NAMALWA (cell line): ENCODE data around the gene S100A1.

Experiments used
- DNase-seq: peaks from one replicate; pipeline ENCODE4 v3.0.0-alpha.2; 2015; ENCODE audit warnings: low spot score

S100A1 gene

DNA sequence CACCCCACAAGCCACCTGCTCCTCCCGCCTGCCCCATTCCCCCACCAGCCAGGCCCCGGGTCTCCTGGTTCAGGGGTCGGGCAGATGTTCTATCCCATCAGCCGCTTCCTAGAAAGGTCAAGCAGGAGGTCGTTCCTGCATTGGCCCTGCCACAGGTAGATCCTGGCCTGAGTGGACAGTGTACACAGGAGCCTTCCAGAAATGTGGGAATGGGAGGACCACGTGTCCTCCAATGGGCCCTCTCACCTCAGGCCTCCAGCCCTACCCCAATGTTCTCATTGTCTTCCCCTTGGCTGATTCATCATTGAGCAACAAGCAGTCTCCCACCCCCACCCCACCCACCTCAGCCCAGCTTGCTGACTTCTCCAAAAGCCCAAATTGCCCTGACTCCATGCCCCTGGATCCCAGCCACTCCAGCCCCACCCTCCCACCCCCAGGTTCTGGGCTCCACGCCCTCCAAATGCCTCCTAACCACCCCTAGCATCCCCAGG is 17.4 kb upstream of the S100A1 start:
- no peak for DNase-seq

DNA sequence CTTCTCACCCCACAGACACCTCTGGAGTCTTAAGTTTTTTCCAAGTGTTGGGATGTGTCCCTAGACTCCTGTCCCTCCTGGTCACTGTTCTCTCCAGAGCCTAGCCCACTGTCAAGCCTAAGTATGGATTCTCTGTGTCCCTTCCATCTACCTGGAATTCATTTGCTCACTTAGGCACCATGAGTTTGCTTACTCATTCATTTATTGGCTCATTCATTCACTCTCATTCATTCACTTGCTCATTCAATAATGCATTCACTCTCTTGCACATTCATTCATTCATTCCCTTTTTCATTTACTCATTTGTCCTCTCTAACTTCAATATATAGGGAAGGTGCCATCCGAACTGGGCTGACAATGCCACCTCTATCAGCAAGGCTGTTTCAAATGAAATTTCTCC is 16.9 kb upstream of the S100A1 start:
- no peak for DNase-seq

DNA sequence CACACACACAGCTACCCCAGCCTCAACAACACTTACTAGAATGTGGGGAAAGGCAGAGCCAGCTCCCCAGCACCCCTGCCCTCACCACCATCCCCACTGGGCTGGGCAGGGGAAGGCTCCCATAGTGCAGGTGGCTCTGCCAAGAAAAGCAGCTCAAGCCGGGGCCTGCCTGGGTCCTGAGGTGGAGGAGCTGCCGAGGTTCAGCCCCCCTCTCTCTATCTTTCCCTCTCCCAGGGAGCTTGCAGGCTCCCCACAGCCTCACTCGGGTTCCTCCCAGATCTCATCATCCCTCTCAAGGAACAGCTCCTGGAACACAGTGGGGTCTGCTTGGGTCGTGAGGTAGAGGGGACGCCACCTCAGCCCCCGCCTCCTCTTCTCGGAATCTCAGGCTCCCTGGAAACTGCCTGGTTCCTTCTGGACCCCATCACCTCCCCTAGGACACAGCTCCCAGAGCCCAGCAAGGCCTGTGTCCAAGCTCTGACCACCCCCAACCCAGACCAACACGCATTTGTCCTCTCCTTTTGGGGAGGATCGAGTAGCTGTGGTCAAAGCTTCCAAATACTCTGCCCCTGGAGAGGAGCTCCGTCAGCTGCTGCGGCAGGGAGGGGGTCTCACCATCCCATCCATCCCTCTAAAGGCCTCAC is 16.0 kb upstream of the S100A1 start:
- DNase-seq = no peak

DNA sequence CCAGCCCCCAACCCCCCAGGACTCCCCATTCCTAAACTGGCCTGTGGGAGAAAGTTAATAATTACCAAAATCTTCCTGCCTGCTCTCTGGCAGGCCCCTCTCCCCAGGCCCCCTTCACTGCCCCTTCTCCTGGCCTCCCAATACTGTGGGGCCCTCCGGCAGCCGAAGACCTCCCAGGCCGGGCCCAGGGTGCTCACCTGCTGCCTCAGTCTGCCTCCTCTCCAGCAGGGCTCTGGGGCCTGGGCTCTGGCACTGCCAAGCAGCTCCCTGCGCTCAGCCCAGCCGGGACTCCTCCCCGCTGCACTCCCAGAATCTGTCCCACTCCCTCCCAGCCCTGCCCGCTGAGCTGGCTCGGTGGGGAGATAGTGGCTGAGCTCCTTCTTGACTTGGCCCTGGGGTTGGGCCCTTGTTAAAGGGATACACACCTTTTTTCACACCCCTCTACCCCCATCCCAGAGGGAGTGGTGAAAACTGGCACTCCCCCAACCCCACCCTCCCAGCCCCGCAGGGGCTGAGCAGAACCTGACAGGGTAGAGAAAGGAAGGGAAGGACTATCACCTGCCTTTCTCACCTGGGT is 15.4 kb upstream of the S100A1 start, which contains the start of gene S100A16:
Gene S100A16, minus strand, starts transcription at position 383 of the 577 bp plus-strand sequence. CDS start 4,986 bp downstream, outside the sequence.
- no peak for DNase-seq

DNA sequence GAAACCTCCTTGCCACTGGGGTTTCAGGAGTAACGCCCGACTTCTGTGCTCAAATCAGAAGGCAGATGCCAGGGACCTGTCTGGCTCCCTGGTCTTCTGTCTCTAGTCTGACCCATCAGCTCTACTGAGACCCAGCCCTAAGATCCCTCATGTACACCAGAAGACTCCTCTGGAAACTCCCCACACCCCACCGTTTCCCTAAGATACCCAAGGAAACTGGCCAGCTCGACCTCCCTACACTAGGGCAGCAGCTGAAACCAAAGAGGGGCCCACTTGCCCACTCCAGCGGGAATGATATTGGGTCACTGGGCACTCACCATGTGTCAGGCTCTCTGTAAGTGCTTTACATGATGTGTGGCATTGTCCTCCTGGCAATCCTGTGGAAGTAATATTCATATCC is 14.8 kb upstream of the S100A1 start:
- DNase-seq = no peak

DNA sequence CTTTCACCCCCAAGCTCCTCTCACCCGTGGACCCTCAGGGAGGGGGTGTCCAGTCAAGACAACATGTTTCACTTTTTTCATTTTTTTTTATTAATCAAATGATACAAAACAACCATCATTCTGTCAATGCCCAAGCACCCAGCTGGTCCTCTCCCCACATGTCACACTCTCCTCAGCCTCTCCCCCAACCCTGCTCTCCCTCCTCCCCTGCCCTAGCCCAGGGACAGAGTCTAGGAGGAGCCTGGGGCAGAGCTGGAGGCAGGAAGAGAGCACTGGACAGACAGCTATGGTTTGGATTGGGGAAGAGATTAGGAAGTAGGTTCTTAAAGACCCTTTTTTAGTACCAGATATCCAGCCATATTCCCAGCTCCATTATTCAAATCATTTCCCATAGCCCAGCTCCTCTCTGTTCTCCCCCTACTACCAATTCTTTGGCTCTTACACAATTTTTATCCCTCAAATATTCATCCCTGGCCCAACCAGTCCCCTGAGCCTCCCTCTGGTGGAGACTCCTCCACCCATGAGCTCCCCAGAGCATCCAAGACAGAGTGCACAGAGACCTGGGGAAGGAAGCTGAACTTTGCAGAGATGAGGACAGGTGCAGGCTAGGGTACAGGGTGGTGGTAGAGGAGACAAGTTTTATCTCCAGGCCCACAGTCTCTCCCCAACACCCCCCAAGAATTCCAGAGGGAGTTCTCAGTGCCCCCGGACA is 13.9 kb upstream of the S100A1 start:
- no peak for DNase-seq

DNA sequence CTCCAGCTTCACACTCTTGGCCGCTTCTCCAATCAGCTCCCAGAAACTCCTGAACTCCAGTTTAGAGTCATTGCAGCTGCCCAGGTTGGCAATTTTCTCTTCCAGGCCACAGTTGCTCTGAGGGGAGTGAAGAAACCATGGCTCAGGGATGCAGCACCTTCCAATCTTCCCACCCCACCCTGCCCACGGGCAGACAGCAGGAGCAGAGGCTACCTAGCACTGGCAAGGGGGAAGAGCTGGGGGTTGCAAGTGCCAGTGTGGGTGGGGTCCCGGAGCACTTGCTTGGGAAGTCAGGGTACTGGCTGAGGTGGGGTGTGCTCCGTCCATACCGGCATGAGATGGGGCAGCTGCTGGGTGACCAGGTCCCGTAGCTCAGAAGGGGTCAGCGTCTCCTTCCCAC is 13.3 kb upstream of the S100A1 start:
- no peak for DNase-seq

DNA sequence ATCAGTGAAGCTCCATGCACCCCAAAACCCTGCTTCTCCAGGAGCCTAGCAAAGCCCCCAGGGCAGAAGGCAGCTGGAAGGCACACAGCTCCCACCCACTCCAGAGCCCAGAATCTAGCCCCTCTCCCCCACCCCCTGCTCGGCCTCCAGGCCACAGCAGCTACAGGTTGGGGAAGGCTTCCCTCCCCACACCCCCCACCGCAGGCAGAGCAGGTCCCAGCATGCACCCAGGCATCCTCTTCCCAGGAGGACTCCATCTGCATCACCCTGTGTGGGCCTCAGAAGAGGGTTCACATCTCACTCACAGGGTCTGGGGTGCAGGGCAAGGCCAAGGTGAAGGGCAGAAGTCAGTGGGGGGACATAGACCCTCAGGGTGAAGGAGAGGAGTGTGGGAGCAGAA is 12.8 kb upstream of the S100A1 start:
- DNase-seq = no peak

DNA sequence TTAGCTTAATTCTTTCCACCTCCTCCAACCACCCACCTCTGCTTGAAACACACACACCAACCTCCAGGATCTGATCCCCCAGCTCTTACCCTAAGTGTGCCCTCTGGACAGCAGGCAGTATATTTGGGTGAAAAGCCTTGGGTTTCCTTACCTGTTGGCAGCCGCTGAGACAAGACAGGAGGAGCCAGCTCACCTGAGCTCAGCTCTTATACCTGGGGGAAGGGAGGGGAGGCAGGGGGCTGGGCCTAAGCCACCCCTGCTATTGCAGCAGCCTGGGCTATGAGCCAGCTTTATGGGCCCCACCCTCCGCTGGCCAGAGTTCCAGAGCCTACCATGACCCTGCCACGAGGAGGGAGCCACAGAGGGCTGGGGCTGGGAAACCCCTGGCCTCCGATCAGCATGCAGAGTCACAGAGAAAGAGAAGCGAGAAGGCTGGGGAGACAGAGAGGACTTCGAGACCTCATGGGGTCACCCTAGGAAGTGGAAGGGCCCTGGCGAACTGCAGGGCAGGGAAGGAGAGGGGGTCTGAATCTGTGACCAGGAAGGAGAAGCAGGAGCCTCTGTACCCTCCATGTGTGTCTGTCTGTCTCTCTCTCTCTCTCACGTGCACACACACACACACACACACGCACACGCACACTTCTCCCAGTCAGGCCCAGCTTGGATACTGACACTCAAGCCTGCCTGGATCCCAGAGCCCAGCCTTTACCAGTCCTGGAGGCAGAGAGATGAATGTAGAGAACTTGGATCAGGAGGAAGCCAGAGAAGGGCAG is 11.9 kb upstream of the S100A1 start, which contains the start of gene S100A14:
Gene S100A14, minus strand, starts transcription at position 182 of the 773 bp plus-strand sequence. CDS start 467 bp downstream, outside the sequence.
- no peak for DNase-seq

DNA sequence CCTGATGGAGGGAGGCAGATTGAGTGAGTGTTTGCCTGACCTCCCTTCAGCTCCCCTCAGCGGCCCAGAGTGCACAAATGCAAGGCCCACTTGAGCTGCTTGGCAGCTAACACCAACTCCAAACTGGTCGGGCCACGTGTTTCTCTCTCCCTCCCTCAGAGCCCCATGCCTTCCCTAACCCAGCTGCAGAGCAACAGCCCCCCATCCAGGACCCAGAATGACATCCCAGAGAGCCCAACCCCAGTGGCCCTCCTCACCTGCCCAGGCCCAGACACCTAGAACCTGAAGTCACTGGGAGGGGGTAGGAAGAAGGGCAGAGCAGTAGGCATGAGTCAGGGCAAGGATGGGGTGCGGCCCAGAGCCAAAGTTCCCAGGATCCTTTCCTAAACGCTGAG is 11.3 kb upstream of the S100A1 start:
- DNase-seq = no peak

DNA sequence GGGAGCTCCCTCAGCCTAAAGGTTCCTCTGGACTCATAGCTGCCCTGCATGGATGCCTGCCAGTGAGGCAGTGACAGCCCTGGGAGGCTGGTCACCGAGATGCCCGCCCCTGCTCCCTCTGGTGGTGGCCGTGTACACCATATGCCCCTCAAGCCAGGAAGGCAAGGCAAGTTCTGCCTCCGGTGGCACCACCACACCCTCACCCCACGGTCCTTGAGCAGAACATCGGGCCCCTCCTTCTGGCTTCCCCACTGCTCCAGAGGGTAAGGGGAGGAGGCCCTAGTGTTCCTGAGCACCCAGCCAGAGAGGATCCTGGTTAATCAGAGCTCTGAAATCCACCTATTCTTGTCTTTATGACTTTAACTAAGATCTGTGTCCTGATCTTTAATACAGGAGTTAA is 10.6 kb upstream of the S100A1 start:
- DNase-seq = peak; percentile 89

DNA sequence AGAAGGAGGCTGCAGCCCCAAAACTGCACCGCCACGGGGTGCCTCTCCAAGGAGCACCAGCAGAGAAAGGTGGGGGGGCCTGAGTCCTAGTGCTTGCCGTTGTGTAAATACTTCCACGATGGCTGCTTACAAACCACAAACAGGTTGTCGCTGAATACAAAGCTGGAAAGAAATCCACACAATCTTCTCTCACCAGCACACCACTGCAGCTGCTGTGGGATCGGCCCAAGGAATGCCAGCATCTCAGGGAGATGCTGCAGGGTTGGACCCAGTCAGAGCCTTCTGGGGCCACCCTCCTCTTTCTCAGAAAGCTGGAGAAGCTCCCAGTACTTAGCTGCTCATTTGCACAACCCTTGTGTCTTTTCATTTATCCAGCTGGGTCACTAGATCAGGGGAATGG is 9.1 kb upstream of the S100A1 start:
- DNase-seq = no peak

DNA sequence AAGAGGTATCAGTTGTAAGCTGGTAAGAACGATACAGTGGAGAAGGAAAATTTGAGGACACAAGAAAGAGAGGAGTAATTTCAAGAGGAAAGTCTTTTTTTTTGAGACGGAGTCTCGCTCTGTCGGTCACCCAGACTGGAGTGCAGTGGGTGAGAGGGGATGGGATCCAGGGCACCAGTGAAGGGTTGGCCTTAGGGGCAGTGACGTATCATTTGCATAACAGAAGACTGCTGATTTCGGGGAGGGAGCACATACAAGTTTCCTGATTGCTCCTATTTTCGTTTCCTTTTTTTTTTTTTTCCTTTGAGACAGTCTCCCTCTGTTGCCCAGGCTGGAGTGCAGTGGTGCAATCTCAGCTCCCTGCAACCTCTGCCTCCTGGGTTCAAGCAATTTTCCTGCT is 5.1 kb upstream of the S100A1 start:
- DNase-seq = no peak

DNA sequence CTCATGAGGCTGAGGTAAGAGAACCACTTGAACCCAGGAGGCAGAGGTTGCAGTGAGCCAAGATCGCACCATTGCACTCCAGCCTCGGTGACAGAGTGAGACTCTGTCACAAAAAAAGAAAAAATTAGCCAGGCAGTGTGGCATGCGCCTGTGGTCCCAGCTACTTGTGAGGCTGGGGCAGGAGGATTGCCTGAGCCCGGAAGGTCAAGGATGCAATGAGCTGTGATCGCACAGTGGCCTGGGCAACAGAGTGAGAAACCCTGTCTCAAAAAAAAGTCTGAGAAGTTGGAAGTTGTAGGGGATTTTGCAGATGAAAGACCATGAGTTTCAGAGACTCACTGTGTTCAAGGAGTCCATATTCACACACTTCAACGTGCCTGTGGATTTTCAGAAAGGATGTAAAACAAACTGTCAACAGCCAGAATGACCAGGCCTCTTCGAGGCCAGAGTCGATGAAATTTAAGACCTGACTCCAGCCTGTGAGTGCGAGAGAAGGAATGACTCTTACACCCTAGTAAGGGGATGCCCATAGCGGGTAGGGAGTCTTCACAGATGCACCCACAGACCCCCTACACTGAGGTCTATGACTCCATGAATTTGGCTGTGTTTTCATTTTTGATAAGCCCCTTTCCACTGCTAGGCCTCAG is 3.1 kb upstream of the S100A1 start:
- no peak for DNase-seq

DNA sequence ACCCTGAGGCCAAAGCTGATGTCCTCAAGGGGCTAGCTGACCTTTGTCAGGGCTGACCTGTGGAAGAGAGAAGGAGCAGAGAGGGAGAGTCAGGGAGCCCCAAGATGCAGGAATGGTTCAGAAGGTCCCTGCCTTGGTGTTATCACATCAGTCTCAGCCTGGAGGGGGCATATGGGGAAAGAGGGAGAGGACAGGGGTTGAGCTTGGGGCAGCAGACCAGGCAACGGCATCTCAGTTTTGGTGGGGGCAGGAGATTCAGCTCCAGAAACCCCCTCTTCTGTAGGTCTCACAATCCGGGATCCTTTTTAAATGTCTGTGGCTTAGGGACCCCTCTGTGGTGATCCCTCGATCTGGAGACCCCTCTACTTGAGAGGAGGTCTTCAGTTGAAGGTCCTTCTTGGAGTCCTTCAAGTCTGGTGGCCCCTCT is 1.7 kb upstream of the S100A1 start:
- no peak for DNase-seq

DNA sequence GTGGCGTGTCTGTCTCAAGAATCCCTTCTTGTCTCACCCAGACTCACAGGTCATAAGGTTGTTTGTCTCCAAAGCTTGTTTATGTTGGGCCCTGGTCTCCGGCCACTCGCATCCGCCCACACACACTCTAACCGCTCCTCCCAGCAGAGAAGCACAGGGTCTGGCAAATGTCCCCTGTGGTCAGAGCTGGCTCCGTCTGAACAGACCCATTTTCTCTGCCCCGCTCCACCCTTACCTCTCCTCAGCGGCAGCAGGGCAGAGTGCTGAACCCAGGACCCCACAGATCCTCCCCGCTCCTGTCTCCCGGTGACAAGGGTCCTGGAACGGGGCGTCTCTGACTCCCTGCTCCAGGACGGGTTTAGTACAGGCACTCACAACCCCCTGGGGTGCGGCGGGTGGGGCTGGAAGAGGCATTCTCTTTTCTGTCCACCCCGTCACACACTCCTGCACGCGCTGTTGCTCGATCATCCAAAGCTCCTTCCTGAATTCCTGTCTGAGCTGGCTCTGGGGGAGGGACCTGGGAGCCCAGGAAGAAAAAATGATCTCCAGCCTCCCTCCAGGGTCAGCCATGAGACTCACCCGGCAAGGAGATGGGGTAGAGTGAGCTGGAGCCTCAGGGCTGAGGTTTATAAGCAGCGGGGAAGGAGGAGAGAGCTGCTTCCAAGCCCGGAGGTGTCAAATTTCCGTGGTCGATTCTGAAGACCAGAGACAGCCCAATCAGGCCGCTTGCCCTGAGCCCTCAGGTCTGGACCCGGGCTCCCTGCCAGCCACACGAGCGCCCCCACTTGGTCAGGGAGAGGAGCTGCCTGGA is 1.1 kb upstream of the S100A1 start, which contains the start of gene S100A13:
Gene S100A13, minus strand, starts transcription at position 602 of the 811 bp plus-strand sequence. CDS start 1,033 bp downstream, outside the sequence.
- no peak for DNase-seq

DNA sequence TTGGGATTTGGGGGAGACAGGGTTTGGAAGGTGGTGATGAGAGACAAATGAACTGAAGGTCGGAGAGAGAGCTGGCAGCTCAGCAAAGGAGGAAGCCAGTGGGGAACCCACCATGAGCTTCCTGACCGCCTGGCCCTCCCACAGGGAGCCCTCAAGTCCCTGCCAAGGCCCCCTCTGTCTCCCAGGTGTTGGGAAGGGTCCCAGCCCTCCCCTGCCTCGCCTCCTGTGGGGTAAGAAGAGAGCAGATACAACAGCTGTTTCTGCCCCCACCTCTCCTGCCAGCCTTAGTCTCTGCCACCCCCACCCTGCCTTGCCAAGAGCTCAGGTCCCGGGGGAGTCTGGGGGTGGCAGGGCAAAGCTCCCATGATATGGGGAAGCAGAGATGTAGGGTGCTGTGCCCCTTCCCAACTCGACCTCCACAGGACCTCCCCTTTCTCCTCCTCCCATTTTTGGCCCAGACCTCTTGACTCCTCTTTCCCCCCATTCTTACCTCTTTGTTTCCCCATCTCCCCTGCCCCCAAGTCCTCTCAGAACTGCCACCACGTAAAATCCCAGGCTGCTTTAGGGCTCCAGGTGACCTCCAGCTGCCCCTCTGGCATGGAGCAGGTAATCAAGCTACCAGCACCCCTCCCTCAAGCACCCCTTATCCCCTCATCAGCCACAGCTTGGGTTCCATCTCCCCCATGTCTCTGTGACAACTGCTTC is 556 bp downstream of the S100A1 start:
- no peak for DNase-seq

DNA sequence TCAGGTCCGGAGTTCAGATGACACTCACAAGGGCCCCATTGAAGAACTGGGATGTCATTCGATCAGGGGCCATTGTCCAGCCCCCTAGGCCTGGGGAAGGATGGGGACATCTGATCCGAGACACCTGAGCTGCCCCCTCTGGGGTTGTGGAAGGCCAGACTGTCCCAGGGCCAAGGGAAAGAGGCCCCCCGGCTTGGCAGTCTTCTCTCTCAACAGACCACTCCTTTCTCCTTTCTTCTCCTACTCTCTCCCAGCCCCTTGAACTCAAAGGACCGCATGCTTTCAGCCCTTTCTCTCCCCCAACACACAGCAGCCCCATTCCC is 1.1 kb downstream of the S100A1 start:
- DNase-seq = no peak

DNA sequence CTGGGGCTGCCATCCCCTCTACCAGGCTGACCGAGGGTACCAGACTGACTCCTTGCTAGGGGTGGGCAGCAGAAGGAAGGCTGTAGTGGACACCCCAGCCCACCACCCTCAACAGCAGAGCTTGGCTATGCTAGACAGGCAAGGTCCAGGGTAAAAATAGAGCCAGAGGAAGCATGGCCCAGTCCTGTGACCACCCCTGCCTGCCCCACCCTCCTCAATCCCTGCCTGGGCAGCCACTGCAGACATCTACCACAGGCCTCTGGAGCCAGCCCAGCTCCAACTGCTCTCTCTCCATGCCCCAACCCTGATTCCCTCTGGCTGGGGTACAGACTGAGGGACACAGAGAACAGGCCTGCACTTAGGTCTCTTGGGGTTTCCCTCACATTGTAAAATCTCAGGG is 1.7 kb downstream of the S100A1 start:
- DNase-seq = no peak

DNA sequence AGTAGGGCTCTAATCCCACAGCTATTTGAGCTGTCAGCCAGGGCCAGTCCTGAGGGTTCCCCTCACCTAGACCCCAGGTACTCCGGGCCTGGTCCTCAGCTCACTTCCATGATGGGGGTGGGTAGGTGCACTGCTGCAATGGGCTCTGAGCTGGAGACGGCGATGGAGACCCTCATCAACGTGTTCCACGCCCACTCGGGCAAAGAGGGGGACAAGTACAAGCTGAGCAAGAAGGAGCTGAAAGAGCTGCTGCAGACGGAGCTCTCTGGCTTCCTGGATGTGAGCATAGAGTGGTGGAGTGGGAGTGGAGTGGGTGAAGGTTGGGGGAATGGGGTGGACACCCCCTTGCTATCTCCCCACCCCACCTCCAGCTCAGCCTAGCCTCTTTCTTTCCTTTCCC is 2.1 kb downstream of the S100A1 start:
- DNase-seq = no peak
